ENCODE measurements around the gene FAM13C. TPM values are rescaled to one million over a fixed set of nuclear protein-coding genes. Genes with fewer than 3 reads are reported as not detected.

FAM13C gene
- total and polyA plus RNA-seq, 7 donors: 1.0 to 31.7 (median 13.1) TPM

DNA sequence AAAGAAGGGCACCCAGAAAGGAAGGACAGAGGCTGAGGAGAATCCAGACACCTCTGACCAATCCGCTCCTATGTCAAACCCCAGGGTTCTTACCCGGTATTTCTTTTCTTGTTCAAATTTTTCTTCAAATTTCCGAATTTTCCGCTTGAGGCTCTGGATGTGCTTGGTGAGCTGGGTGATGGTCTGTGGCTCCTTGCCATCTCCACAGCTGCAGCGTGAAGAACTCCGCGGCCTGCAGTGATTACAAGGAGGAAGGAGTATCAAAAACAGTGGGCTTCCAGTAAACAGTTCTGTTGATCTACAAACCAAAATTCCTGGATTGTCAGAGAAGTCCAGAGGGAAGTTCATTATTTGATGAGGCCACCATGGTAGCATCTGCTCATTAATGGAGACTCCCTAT lies 93.9 kb downstream of the FAM13C start:
- Histone ChIP-seq H3K9me3 (no peaks in the 10 kb centered on the region), H3K36me3 (ENCODE audit: insufficient read depth in 1 of 2, low read depth in 1 of 2) (peaks cover 0 to 45% of the 10 kb centered on the region in 2 donors), H3K27ac (no peak overlapping the region), H3K4me1 (peaks cover 16% of the 10 kb centered on the region), H3K4me3 (no peak overlapping the region), H3K27me3 (ENCODE audit: insufficient read depth in 3 of 3, low read length in 2 of 3) (no peaks in the 10 kb centered on the region)
- ATAC-seq (no peak), DNase-seq (no peak)
- TF ChIP-seq, protein P1, sequence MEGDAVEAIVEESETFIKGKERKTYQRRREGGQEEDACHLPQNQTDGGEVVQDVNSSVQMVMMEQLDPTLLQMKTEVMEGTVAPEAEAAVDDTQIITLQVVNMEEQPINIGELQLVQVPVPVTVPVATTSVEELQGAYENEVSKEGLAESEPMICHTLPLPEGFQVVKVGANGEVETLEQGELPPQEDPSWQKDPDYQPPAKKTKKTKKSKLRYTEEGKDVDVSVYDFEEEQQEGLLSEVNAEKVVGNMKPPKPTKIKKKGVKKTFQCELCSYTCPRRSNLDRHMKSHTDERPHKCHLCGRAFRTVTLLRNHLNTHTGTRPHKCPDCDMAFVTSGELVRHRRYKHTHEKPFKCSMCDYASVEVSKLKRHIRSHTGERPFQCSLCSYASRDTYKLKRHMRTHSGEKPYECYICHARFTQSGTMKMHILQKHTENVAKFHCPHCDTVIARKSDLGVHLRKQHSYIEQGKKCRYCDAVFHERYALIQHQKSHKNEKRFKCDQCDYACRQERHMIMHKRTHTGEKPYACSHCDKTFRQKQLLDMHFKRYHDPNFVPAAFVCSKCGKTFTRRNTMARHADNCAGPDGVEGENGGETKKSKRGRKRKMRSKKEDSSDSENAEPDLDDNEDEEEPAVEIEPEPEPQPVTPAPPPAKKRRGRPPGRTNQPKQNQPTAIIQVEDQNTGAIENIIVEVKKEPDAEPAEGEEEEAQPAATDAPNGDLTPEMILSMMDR (IDR thresholded peaks at IDR 0.05): no peak
- intact Hi-C loops (cut with DNase I): loop anchor here in 1 of 2 donors (5.0 kb wide), 1 partner anchor 89 kb away; no protein-coding TSS in a partner anchor
- 54 to 67% (median 60%) methylated on average over 7 of the region's 7 CpGs for WGBS, 3 donors

DNA sequence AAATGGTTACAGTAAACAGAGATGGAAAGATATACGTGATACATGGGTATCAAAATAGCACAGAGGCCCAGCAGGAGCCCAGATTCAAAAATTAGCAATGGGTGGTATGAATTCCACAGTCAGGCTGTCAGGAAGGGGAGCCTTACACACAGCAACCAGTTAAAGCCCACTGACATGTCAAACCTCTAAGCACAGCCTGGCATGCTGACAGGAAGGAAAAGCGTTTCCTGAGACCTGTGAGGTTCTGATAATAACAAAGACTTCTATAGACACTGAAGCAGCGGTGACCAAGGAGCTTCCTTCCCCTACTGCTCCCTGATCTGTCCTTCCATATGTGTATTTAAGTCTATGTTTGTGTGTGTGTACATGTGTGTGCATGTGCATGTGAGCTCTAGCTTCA lies 96.0 kb downstream of the FAM13C start:
- ATAC-seq: no peak
- Histone ChIP-seq H3K27me3 (ENCODE audit: insufficient read depth in 3 of 3, low read length in 2 of 3) (no peaks in the 10 kb centered on the region), H3K27ac (no peak overlapping the region), H3K36me3 (ENCODE audit: insufficient read depth in 1 of 2, low read depth in 1 of 2) (peaks cover 0 to 45% of the 10 kb centered on the region in 2 donors), H3K4me1 (peaks cover 16% of the 10 kb centered on the region), H3K9me3 (no peaks in the 10 kb centered on the region), H3K4me3 (no peak overlapping the region)
- WGBS, 3 donors: 58 to 63% (median 60%) methylated on average over 3 of the region's 3 CpGs
- TF ChIP-seq, protein P1 (IDR thresholded peaks at IDR 0.05): no peak
- intact Hi-C loops (cut with DNase I): loop anchor here in 1 of 2 donors (5.0 kb wide), 1 partner anchor 91 kb away; no protein-coding TSS in a partner anchor
- DNase-seq: no peak

DNA sequence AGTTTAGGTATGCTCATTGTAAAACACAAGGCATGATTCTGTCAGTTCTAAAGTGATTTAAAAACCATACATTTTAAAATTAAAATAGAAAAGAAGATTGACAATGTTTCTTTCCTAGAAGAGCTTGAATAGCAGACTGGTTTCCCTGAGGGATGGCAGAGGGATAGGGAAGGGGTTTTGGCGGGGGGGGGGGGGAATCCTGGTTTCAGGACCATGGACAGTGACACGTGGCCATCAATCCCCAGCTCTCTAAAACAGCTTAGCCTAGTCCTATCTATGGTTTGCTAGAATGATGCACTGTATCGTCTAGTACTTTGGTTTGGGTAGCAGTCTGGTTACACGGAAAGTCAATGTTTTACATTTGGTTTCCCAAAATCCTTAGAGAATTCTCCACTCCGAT lies 97.2 kb downstream of the FAM13C start:
- H3K4me1 ChIP-seq: peaks cover 16% of the 10 kb centered on the region
- no peaks in the 10 kb centered on the region for H3K27me3 ChIP-seq (ENCODE audit: insufficient read depth in 3 of 3, low read length in 2 of 3)
- peaks cover 0 to 45% of the 10 kb centered on the region in 2 donors for H3K36me3 ChIP-seq (ENCODE audit: insufficient read depth in 1 of 2, low read depth in 1 of 2)
- intact Hi-C loops (cut with DNase I): loop anchor here in 1 of 2 donors (5.0 kb wide), 1 partner anchor 92 kb away; no protein-coding TSS in a partner anchor
- peak in 1 of 4 donors; percentile 50 for ATAC-seq
- TF ChIP-seq, protein P1 (IDR thresholded peaks at IDR 0.05): no peak
- 47 to 58% (median 51%) methylated on average over 4 to 5 of the region's 5 CpGs for WGBS, 3 donors
- no peak overlapping the region for H3K4me3 ChIP-seq
- no peak overlapping the region for H3K27ac ChIP-seq
- no peak for DNase-seq
- H3K9me3 ChIP-seq: no peaks in the 10 kb centered on the region

DNA sequence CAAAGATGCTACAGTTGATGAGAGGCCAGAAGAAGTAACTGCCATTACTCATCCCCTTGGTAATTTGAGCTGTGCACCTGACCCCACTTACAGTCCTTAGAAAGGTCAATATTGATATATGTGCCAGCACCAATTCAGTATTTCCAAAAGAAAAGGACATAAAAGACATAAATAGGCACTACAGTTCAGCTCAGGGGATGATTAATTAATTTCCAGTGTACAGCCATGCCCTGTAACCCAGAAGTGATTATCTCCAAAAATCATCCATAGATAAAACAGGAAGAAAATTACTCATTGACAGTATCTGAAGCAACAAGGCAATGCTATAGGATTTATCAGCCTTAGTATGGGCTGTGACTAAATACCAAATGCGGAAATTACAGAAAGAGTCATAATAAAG lies 103.5 kb downstream of the FAM13C start:
- no peak for ATAC-seq
- TF ChIP-seq, protein P1 (IDR thresholded peaks at IDR 0.05): no peak
- no peak for DNase-seq
- Histone ChIP-seq H3K9me3 (no peaks in the 10 kb centered on the region), H3K36me3 (ENCODE audit: insufficient read depth in 1 of 2, low read depth in 1 of 2) (peaks cover 0 to 17% of the 10 kb centered on the region in 2 donors), H3K4me1 (peaks cover 7% of the 10 kb centered on the region), H3K27ac (no peak overlapping the region), H3K4me3 (no peak overlapping the region), H3K27me3 (ENCODE audit: insufficient read depth in 3 of 3, low read length in 2 of 3) (no peaks in the 10 kb centered on the region)
- WGBS, 3 donors: 99 to 100% (median 100%) methylated on average over 1 of the region's 1 CpG
- intact Hi-C loops (cut with DNase I): no loop called here

DNA sequence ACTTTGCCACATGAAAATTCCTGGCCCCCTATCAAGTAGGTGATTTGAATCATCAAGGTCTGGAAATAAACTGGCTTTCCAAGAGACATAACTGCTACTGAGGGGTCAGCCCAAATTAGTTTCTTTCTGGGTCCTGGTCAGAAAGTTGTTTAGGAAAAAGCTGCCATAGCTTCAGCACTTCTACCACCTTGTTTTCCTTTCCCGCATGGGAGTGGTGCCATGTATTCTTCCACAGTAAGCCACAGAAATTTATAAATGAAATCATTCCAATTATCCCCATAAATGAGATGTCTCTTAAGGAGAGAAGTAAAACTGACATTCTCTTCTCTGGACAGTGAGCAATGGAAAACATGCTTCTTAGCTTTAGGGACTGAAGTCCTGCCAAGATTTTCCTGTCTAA lies 105.1 kb downstream of the FAM13C start:
- Histone ChIP-seq H3K4me1 (peaks cover 7% of the 10 kb centered on the region), H3K4me3 (no peak overlapping the region), H3K36me3 (ENCODE audit: insufficient read depth in 1 of 2, low read depth in 1 of 2) (peaks cover 7 to 33% of the 10 kb centered on the region in 2 donors), H3K9me3 (no peaks in the 10 kb centered on the region), H3K27me3 (ENCODE audit: insufficient read depth in 3 of 3, low read length in 2 of 3) (no peaks in the 10 kb centered on the region), H3K27ac (no peak overlapping the region)
- DNase-seq (no peak), ATAC-seq (peak in 3 of 4 donors; percentile 28 to 67 (median 46))
- TF ChIP-seq, protein P1 (IDR thresholded peaks at IDR 0.05): no peak
- WGBS, 3 donors: 76 to 84% (median 76%) methylated on average over 1 of the region's 1 CpG
- intact Hi-C loops (cut with DNase I): no loop called here
